ENCODE measurements around the gene TIMMDC1.
"Not testable (repeated sequence)": the region's sequence is repeated elsewhere in the genome, so short reads cannot be mapped to it uniquely, and the experiment has no call there.

The TIMMDC1 gene

GRCh38 chr3:119530456-119530855, 32.1 kb downstream of the TIMMDC1 start:
- peaks cover under 1% of the 10 kb centered on the region; the same call in 1 of the 2 replicates for H3K4me1 ChIP-seq (ENCODE audit: insufficient read depth, low read length)
- H3K9ac ChIP-seq (ENCODE audit: low read depth, low read length), result no peak overlapping the region
- no peaks in the 10 kb centered on the region; the same call in 1 of the 2 replicates for H3K9me3 ChIP-seq (ENCODE audit: control insufficient read depth, insufficient read depth, low read length)
- no peaks in the 10 kb centered on the region for H3K36me3 ChIP-seq (ENCODE audit: insufficient read depth, low read length)

DNA sequence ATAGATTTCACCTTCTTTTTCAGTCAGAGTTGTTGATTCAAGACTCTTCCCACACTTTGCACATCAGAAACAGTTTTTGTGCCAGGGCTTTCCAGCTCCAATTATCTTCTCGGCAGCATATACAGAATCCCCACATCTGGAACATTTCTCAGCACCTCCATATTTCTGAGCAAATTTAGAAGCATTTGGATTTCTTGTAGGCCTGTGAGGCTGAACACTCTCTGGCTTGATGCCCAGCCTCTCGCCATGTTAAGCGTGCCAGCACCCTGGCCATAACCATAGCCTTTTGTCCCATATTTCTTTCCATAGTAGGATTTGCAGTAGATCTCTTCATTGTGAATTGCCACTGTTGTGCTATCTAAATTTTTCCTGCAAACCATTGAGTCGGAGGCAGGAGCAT, 32.8 kb downstream of the TIMMDC1 start:
- no peak overlapping the region for H3K9ac ChIP-seq (ENCODE audit: low read depth, low read length)
- H3K36me3 ChIP-seq (ENCODE audit: insufficient read depth, low read length), result no peaks in the 10 kb centered on the region
- no peaks in the 10 kb centered on the region for H3K4me1 ChIP-seq (ENCODE audit: insufficient read depth, low read length)
- H3K9me3 ChIP-seq (ENCODE audit: control insufficient read depth, insufficient read depth, low read length), result no peaks in the 10 kb centered on the region; the same call in 1 of the 2 replicates

GRCh38 chr3:119534296-119534695, 35.9 kb downstream of the TIMMDC1 start:
- no peaks in the 10 kb centered on the region for H3K36me3 ChIP-seq (ENCODE audit: insufficient read depth, low read length)
- no peak overlapping the region for H3K9ac ChIP-seq (ENCODE audit: low read depth, low read length)
- no peaks in the 10 kb centered on the region for H3K4me1 ChIP-seq (ENCODE audit: insufficient read depth, low read length)
- no peaks in the 10 kb centered on the region for H3K9me3 ChIP-seq (ENCODE audit: control insufficient read depth, insufficient read depth, low read length)

DNA sequence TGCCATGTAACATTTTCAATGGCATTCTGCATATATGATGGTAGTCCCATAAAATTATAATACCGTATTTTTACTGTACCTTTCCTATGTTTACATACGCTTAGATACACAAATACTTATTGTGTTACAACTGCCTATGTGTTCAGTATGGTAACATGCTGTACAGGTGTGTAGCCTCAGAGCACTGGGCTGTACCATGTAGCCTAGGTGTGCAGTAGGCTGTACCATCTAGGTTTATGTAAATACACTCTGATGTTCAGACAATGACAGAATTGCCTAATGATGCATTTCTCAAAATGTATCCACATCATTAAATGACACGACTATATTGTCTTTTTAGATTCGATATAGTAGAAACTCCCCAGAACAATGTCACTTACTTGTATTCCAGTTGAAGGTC, 38.4 kb downstream of the TIMMDC1 start:
- Histone ChIP-seq H3K9ac (ENCODE audit: low read depth, low read length) (no peak overlapping the region), H3K9me3 (ENCODE audit: control insufficient read depth, insufficient read depth, low read length) (no peaks in the 10 kb centered on the region), H3K36me3 (ENCODE audit: insufficient read depth, low read length) (no peaks in the 10 kb centered on the region), H3K4me1 (ENCODE audit: insufficient read depth, low read length) (no peaks in the 10 kb centered on the region)

- Histone ChIP-seq H3K36me3 (ENCODE audit: insufficient read depth, low read length) (no peaks in the 10 kb centered on the region), H3K9me3 (ENCODE audit: control insufficient read depth, insufficient read depth, low read length) (no peaks in the 10 kb centered on the region), H3K9ac (ENCODE audit: low read depth, low read length) (no peak overlapping the region), H3K4me1 (ENCODE audit: insufficient read depth, low read length) (no peaks in the 10 kb centered on the region)
These were observed 40.4 kb downstream of the TIMMDC1 start for GRCh38 chr3:119538772-119539171.

DNA sequence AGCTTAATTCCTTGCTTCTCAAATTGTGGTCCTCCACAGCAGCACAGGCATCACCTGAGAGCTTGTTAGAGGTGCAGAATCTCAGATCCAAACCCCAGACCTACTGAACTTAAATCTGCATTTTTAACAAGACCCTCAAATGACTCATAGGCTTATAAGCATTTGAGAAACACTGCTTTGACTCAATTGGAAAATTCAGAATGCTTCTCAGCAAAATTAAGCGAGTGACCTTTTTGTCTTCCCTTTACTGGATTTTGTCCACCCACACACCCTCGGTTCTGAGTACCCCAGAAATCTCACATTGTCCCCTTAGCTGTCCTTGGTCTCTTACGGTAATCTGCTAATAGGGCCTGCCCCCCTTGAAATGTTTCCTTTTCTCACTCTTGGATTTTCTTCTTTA, 43.2 kb downstream of the TIMMDC1 start:
- H3K9me3 ChIP-seq (ENCODE audit: control insufficient read depth, insufficient read depth, low read length), result no peaks in the 10 kb centered on the region
- no peaks in the 10 kb centered on the region for H3K36me3 ChIP-seq (ENCODE audit: insufficient read depth, low read length)
- no peak overlapping the region for H3K9ac ChIP-seq (ENCODE audit: low read depth, low read length)
- no peaks in the 10 kb centered on the region for H3K4me1 ChIP-seq (ENCODE audit: insufficient read depth, low read length)

- Histone ChIP-seq H3K9me3 (ENCODE audit: control insufficient read depth, insufficient read depth, low read length) (no peaks in the 10 kb centered on the region), H3K36me3 (ENCODE audit: insufficient read depth, low read length) (no peaks in the 10 kb centered on the region), H3K4me1 (ENCODE audit: insufficient read depth, low read length) (no peaks in the 10 kb centered on the region), H3K9ac (ENCODE audit: low read depth, low read length) (no peak overlapping the region)
These were observed 43.9 kb downstream of the TIMMDC1 start for GRCh38 chr3:119542168-119542767.

- Histone ChIP-seq H3K36me3 (ENCODE audit: insufficient read depth, low read length) (no peaks in the 10 kb centered on the region), H3K9ac (ENCODE audit: low read depth, low read length) (no peak overlapping the region), H3K4me1 (ENCODE audit: insufficient read depth, low read length) (no peaks in the 10 kb centered on the region), H3K9me3 (ENCODE audit: control insufficient read depth, insufficient read depth, low read length) (no peaks in the 10 kb centered on the region)
These were observed 44.8 kb downstream of the TIMMDC1 start for GRCh38 chr3:119543147-119543546.

DNA sequence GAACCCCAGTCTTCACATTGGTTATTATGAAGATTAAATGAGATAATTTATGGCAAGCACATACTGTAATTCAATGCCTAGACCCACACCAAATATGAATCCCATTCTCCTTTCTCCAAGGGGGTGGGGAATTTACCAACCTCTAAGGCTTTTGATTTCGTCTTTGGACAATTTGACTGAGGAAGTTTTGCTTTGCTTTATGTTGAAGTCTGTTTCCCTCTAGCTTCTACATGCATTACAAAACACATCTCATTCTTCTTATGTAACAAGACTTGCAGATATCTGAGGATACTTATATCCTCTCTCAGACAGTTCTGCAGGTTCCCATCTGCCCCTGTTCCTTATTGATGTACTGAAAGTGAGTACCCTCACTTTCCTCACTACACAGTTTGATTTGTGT, 48.9 kb downstream of the TIMMDC1 start:
- no peaks in the 10 kb centered on the region for H3K36me3 ChIP-seq (ENCODE audit: insufficient read depth, low read length)
- H3K9me3 ChIP-seq (ENCODE audit: control insufficient read depth, insufficient read depth, low read length), result no peaks in the 10 kb centered on the region
- no peak overlapping the region for H3K9ac ChIP-seq (ENCODE audit: low read depth, low read length)
- H3K4me1 ChIP-seq (ENCODE audit: insufficient read depth, low read length), result no peaks in the 10 kb centered on the region

DNA sequence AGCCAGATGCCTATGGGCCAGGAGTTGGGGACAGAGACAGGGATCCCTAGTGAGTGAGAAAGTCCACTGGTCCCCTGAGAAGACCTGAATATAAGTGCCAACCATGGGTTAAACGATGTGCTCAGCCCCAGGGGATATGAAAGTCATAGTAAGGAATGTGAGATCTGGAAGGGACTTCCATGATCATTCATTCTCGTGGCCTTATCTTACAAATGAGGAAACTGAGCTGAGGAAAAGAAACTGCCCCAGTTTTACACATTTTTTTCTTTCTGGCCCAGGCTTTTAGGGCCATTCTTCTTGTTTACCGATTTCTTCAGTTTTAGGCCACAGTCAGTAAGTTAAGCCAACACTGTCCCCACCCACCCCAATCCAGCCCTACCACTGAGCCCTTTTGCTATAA, 50.0 kb downstream of the TIMMDC1 start:
- Histone ChIP-seq H3K9me3 (ENCODE audit: control insufficient read depth, insufficient read depth, low read length) (no peaks in the 10 kb centered on the region), H3K4me1 (ENCODE audit: insufficient read depth, low read length) (no peaks in the 10 kb centered on the region), H3K9ac (ENCODE audit: low read depth, low read length) (no peak overlapping the region), H3K36me3 (ENCODE audit: insufficient read depth, low read length) (no peaks in the 10 kb centered on the region)

- H3K9ac ChIP-seq (ENCODE audit: low read depth, low read length), result no peak overlapping the region
- no peaks in the 10 kb centered on the region for H3K9me3 ChIP-seq (ENCODE audit: control insufficient read depth, insufficient read depth, low read length)
- no peaks in the 10 kb centered on the region for H3K4me1 ChIP-seq (ENCODE audit: insufficient read depth, low read length)
- H3K36me3 ChIP-seq (ENCODE audit: insufficient read depth, low read length), result no peaks in the 10 kb centered on the region
These were observed 52.0 kb downstream of the TIMMDC1 start for GRCh38 chr3:119550192-119550910.

GRCh38 chr3:119551598-119551997, 53.3 kb downstream of the TIMMDC1 start:
- Histone ChIP-seq H3K9me3 (ENCODE audit: control insufficient read depth, insufficient read depth, low read length) (no peaks in the 10 kb centered on the region), H3K4me1 (ENCODE audit: insufficient read depth, low read length) (no peaks in the 10 kb centered on the region), H3K36me3 (ENCODE audit: insufficient read depth, low read length) (no peaks in the 10 kb centered on the region), H3K9ac (ENCODE audit: low read depth, low read length) (no peak overlapping the region)

DNA sequence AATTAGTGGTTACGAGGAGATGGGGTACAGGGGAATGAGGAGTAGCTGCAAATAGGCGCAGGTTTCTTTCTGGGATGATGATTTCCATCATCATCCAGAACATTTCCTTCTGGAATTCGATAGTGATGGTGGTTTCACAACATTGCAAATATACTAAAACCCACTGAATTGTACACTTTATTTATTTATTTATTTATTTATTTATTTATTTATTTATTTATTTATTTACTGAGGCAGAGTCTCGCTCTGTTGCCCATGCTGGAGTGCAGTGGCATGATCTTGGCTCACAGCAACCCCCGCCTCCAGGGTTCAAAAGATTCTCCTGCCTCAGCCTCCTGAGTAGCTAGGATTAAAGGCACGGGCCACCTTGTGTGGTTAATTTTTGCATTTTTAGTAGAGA, 54.6 kb downstream of the TIMMDC1 start:
- H3K9me3 ChIP-seq (ENCODE audit: control insufficient read depth, insufficient read depth, low read length); H3K36me3 ChIP-seq (ENCODE audit: insufficient read depth, low read length); H3K4me1 ChIP-seq (ENCODE audit: insufficient read depth, low read length); H3K9ac ChIP-seq (ENCODE audit: low read depth, low read length): not testable (repeated sequence)

GRCh38 chr3:119553823-119554415, 55.6 kb downstream of the TIMMDC1 start:
- no peaks in the 10 kb centered on the region for H3K36me3 ChIP-seq (ENCODE audit: insufficient read depth, low read length)

GRCh38 chr3:119555309-119555735, 57.0 kb downstream of the TIMMDC1 start:
- H3K9me3 ChIP-seq (ENCODE audit: control insufficient read depth, insufficient read depth, low read length), result no peaks in the 10 kb centered on the region
- no peaks in the 10 kb centered on the region for H3K36me3 ChIP-seq (ENCODE audit: insufficient read depth, low read length)
- no peaks in the 10 kb centered on the region for H3K4me1 ChIP-seq (ENCODE audit: insufficient read depth, low read length)
- H3K9ac ChIP-seq (ENCODE audit: low read depth, low read length), result no peak overlapping the region

More at GRCh38 chr3:119553823-119554415, 55.6 kb downstream of the TIMMDC1 start:
- Histone ChIP-seq H3K4me1 (ENCODE audit: insufficient read depth, low read length) (no peaks in the 10 kb centered on the region), H3K9me3 (ENCODE audit: control insufficient read depth, insufficient read depth, low read length) (no peaks in the 10 kb centered on the region), H3K9ac (ENCODE audit: low read depth, low read length) (no peak overlapping the region)

All from ES-I3 (cell line).